ENCODE measurements around the gene C7orf25. TPM values are rescaled to one million over a fixed set of nuclear protein-coding genes. Genes with fewer than 3 reads are reported as not detected.

C7orf25 gene
- polyA plus RNA-seq, 2 of the 4 experiments (the other 2 are of a cell fraction) = 3.0 to 3.7 TPM

Other genes with a start within 250 kb of the C7orf25 start
- 241 and 324 TPM in 2 replicates for gene PSMA2, start 20.1 kb upstream of the C7orf25 start, polyA plus RNA-seq (2011; rRNA removed)
- 185 to 198 TPM (median 188 TPM) in 3 replicates for gene PSMA2, start 20.1 kb upstream of the C7orf25 start, polyA plus RNA-seq (2017; fragmentation: RNase III; extraction: RNeasy Plus Mini Kit Qiagen cat#74134 plus additional on column Dnase treatment)
- 68.1 and 90.4 TPM in 2 replicates for gene MRPL32, start 20.3 kb upstream of the C7orf25 start, polyA plus RNA-seq (2011; rRNA removed)
- 75.0 to 80.8 TPM (median 76.0 TPM) in 3 replicates for gene MRPL32, start 20.3 kb upstream of the C7orf25 start, polyA plus RNA-seq (2017; fragmentation: RNase III; extraction: RNeasy Plus Mini Kit Qiagen cat#74134 plus additional on column Dnase treatment)
- 11.3 and 16.0 TPM in 2 replicates for gene HECW1, start 200.6 kb upstream of the C7orf25 start, polyA plus RNA-seq (2011; rRNA removed)
- gene HECW1, start 200.6 kb upstream of the C7orf25 start, polyA plus RNA-seq (2017; fragmentation: RNase III; extraction: RNeasy Plus Mini Kit Qiagen cat#74134 plus additional on column Dnase treatment) = 11.3 to 12.5 TPM (median 12.2 TPM) in 3 replicates